Trophoblast cell (in vitro differentiated cells and primary cell): ENCODE measurements around the gene KIFBP.

Experiments
- DNase-seq, 2 donors: peaks; one replicate each; pipeline ENCODE4 v3.0.0-alpha.2; 2016
- H2AFZ ChIP-seq: 2 replicates; pipeline ENCODE4 v1.6.1; 2013; ENCODE audit warnings: low read length, moderate library complexity, mild to moderate bottlenecking; ENCODE audit not compliant: insufficient read depth, poor library complexity
- H2AK5ac ChIP-seq: 2 replicates; pipeline ENCODE4 v1.6.1; 2013; ENCODE audit warnings: mild to moderate bottlenecking, low read length
- H2BK120ac ChIP-seq: 2 replicates; pipeline ENCODE4 v1.6.1; 2013; ENCODE audit warnings: low read length, mild to moderate bottlenecking, moderate library complexity; ENCODE audit not compliant: insufficient read depth, poor library complexity
- H2BK12ac ChIP-seq: 2 replicates; pipeline ENCODE4 v1.6.1; 2013; ENCODE audit warnings: mild to moderate bottlenecking, low read length, moderate library complexity
- H2BK5ac ChIP-seq: 2 replicates; pipeline ENCODE4 v1.6.1; 2013; ENCODE audit warnings: low read length, low read depth, moderate library complexity, mild to moderate bottlenecking; ENCODE audit not compliant: poor library complexity
- H3K14ac ChIP-seq: 2 replicates; pipeline ENCODE4 v1.6.1; 2013; ENCODE audit warnings: mild to moderate bottlenecking, low read length
- H3K18ac ChIP-seq: 2 replicates; pipeline ENCODE4 v1.6.1; 2013; ENCODE audit warnings: mild to moderate bottlenecking, low read length
- H3K23ac ChIP-seq: 2 replicates; pipeline ENCODE4 v1.6.1; 2013; ENCODE audit warnings: low read length
- H3K27ac ChIP-seq: 2 replicates; pipeline ENCODE4 v1.5.1; 2013; ENCODE audit warnings: low read depth, mild to moderate bottlenecking, inconsistent platforms, low read length, moderate library complexity
- H3K27me3 ChIP-seq: 2 replicates; pipeline ENCODE4 v1.6.1; 2013; ENCODE audit warnings: inconsistent platforms, mild to moderate bottlenecking, low read length, moderate library complexity; ENCODE audit not compliant: insufficient read depth
- H3K36me3 ChIP-seq, 2 experiments: 1 replicate in 1 of 2; 2 replicates in 1 of 2; pipeline ENCODE4 v1.6.1; 2013; ENCODE audit warnings: low read length in 2 of 2, mild to moderate bottlenecking in 2 of 2, moderate library complexity in 1 of 2; ENCODE audit not compliant: insufficient read depth in 2 of 2, control insufficient read depth in 1 of 2
- H3K4ac ChIP-seq: 2 replicates; pipeline ENCODE4 v1.6.1; 2013; ENCODE audit warnings: low read depth, mild to moderate bottlenecking, low read length, moderate library complexity
- H3K4me1 ChIP-seq, 2 experiments: 1 replicate in 1 of 2; 2 replicates in 1 of 2; pipeline ENCODE4 v1.6.1; 2013; ENCODE audit warnings: low read length in 2 of 2, mild to moderate bottlenecking in 2 of 2, moderate library complexity in 1 of 2; ENCODE audit not compliant: insufficient read depth in 2 of 2, control insufficient read depth in 1 of 2
- H3K4me2 ChIP-seq: 2 replicates; pipeline ENCODE4 v1.6.1; 2013; ENCODE audit warnings: inconsistent platforms, mild to moderate bottlenecking, low read length, moderate library complexity
- H3K4me3 ChIP-seq: 2 replicates; pipeline ENCODE4 v1.5.1; 2013; ENCODE audit warnings: mild to moderate bottlenecking, low read depth, low read length, inconsistent platforms
- H3K79me1 ChIP-seq: one replicate; pipeline ENCODE4 v1.6.1; 2013; ENCODE audit warnings: low read length
- H3K79me2 ChIP-seq: 2 replicates; pipeline ENCODE4 v1.6.1; 2013; ENCODE audit warnings: low read length, mild to moderate bottlenecking; ENCODE audit not compliant: control insufficient read depth, insufficient read depth, poor library complexity
- H3K9ac ChIP-seq: 2 replicates; pipeline ENCODE4 v1.6.1; 2013; ENCODE audit warnings: mild to moderate bottlenecking, low read length
- H3K9me3 ChIP-seq: 2 replicates; pipeline ENCODE4 v1.6.1; 2013; ENCODE audit warnings: low read depth, mild to moderate bottlenecking, control low read depth, inconsistent platforms, low read length; ENCODE audit not compliant: insufficient read depth
- H4K12ac ChIP-seq: 2 replicates; pipeline ENCODE4 v1.6.1; 2013; ENCODE audit warnings: low read depth, mild to moderate bottlenecking, low read length, moderate library complexity
- H4K8ac ChIP-seq: 2 replicates; pipeline ENCODE4 v1.6.1; 2013; ENCODE audit warnings: low read depth, mild to moderate bottlenecking, low read length, moderate library complexity
- H4K91ac ChIP-seq: one replicate; pipeline ENCODE4 v1.6.1; 2013; ENCODE audit warnings: low read depth, mild to moderate bottlenecking, low read length, moderate library complexity
- WGBS: extraction: QIAGEN DNeasy Blood & Tissue Kit; methylation state at CpG from one replicate; pipeline ENCODE4 v1.1.7; 2013; ENCODE audit warnings: missing lambda C conversion rate; ENCODE audit not compliant: insufficient read length, insufficient coverage; ENCODE audit errors: extremely low coverage; 5-methylcytosine and 5-hydroxymethylcytosine counted together

Gene KIFBP

DNA sequence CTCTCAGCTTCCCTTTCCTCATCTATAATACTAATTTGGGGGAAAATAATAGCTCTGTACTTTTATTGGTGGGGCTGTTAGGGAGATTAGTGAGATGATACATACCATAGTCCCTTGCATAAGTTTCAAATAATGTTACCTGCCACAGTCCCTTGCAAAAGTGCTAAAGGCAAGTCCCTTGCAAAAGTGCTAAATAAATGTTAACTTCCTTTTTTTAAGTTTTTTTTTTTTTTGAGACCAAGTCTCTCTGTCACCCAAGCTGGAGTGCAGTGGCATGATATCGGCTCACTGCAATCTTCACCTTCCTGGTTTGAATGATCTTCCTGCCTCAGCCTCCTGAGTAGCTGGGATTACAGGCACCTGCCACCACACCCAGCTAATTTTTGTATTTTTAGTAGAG lies 55.9 kb downstream of the KIFBP start:
- no peak overlapping the region for H2AK5ac ChIP-seq
- no peak overlapping the region for H3K4me2 ChIP-seq
- H2AFZ ChIP-seq = no peak overlapping the region
- H2BK5ac ChIP-seq = no peak overlapping the region
- H3K9me3 ChIP-seq = peaks cover 1% of the 10 kb centered on the region
- H4K12ac ChIP-seq = no peak overlapping the region
- H3K9ac ChIP-seq = no peak overlapping the region
- no peaks in the 10 kb centered on the region for H3K27me3 ChIP-seq
- no peaks in the 10 kb centered on the region for H3K36me3 ChIP-seq
- no peak overlapping the region for H2BK120ac ChIP-seq
- no peaks in the 10 kb centered on the region for H3K79me1 ChIP-seq
- H4K8ac ChIP-seq = no peak overlapping the region
- no peak overlapping the region for H2BK12ac ChIP-seq
- WGBS = no CpG with 5 or more reads among the region's 1 CpG
- no peak overlapping the region for H3K23ac ChIP-seq
- DNase-seq = no peak
- no peaks in the 10 kb centered on the region for H3K79me2 ChIP-seq
- H3K4ac ChIP-seq = no peak overlapping the region
- no peak overlapping the region for H4K91ac ChIP-seq
- no peaks in the 10 kb centered on the region for H3K4me1 ChIP-seq
- no peak overlapping the region for H3K14ac ChIP-seq
- H3K27ac ChIP-seq = no peak overlapping the region
- no peak overlapping the region for H3K4me3 ChIP-seq
- H3K18ac ChIP-seq = no peak overlapping the region

GRCh38 chr10:69045441-69046300 lies 57.1 kb downstream of the KIFBP start:
- DNase-seq = peak in 1 of 2 donors; percentile 46
- H3K4me2 ChIP-seq = no peak overlapping the region
- no peak overlapping the region for H3K27ac ChIP-seq
- H2AK5ac ChIP-seq = no peak overlapping the region
- H2BK12ac ChIP-seq = no peak overlapping the region
- no peak overlapping the region for H4K8ac ChIP-seq
- H4K91ac ChIP-seq = no peak overlapping the region
- H3K79me2 ChIP-seq = no peaks in the 10 kb centered on the region
- H3K4me1 ChIP-seq = no peaks in the 10 kb centered on the region
- no CpG with 5 or more reads among the region's 6 CpGs for WGBS
- no peak overlapping the region for H2BK120ac ChIP-seq
- no peak overlapping the region for H2AFZ ChIP-seq
- H3K23ac ChIP-seq = no peak overlapping the region
- no peak overlapping the region for H3K14ac ChIP-seq
- no peak overlapping the region for H3K4me3 ChIP-seq
- H3K27me3 ChIP-seq = no peaks in the 10 kb centered on the region
- H3K9me3 ChIP-seq = peaks cover 1% of the 10 kb centered on the region
- H3K9ac ChIP-seq = no peak overlapping the region
- H3K79me1 ChIP-seq = no peaks in the 10 kb centered on the region
- H3K4ac ChIP-seq = no peak overlapping the region
- no peak overlapping the region for H4K12ac ChIP-seq
- H3K18ac ChIP-seq = no peak overlapping the region
- no peaks in the 10 kb centered on the region for H3K36me3 ChIP-seq
- no peak overlapping the region for H2BK5ac ChIP-seq

DNA sequence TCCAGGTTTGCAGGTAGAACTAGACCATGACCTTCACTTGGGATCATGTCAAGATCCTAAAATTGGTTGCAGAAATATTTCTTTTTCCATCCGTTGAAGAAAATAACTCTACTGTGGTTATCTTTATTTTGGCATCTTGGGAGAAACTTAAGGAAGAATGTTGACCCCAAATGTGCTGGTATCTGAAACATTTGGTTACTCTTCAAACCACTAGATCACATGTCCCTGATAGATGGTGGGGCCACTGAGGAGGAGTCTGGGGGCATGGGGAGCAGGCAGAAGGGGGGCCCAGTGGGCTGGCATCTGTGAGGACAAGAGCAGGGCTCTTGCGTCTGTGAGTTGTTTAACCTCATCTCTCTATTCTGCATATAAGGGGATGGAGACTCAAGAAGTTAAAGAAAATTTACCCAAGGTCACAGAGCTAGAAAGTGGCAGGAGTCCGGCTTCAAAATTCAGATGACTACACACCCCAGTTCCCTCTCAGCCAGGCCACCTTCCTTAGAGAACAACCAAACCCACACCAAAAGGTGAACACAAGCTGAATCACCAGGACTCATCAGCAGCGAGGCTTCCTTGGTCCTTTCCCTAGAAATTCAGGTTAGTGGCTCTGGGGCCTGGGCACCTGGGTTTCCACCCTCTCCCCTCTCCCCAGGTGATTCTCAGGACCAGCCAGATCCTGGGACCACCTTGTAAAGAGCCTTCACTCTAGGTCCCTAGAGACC lies 58.7 kb downstream of the KIFBP start:
- Histone ChIP-seq H2BK5ac (no peak overlapping the region), H3K9ac (no peak overlapping the region), H3K4ac (no peak overlapping the region), H3K79me1 (no peaks in the 10 kb centered on the region), H4K8ac (no peak overlapping the region), H2BK120ac (no peak overlapping the region), H3K79me2 (no peaks in the 10 kb centered on the region), H3K4me1 (no peaks in the 10 kb centered on the region), H4K91ac (no peak overlapping the region), H4K12ac (no peak overlapping the region), H3K18ac (no peak overlapping the region), H3K27me3 (no peaks in the 10 kb centered on the region), H3K4me3 (no peak overlapping the region), H3K14ac (no peak overlapping the region), H2BK12ac (no peak overlapping the region), H3K9me3 (no peaks in the 10 kb centered on the region), H3K23ac (no peak overlapping the region), H3K36me3 (no peaks in the 10 kb centered on the region), H3K27ac (no peak overlapping the region), H3K4me2 (no peak overlapping the region), H2AK5ac (no peak overlapping the region), H2AFZ (no peak overlapping the region)
- WGBS = no CpG with 5 or more reads among the region's 4 CpGs
- no peak for DNase-seq

DNA sequence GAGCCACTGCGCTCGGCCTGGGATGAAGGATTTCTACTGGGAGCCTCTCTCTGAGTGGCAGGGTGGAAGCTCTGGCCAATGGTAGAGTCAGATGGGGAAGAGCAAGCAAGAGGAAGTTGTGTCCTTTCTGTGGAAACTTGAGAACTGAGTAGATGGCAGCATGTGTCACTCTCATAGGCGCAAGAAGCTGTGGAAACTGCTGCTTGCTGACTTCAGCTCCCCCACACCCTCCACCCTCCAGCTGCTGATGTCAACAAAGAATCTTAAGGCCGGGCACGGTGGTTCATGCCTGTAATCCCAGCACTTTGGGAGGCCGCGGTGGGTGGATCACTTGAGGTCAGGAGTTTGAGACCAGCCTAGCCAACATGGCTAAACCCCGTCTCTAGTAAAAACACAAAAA lies 59.5 kb downstream of the KIFBP start:
- Histone ChIP-seq H2BK120ac (no peak overlapping the region), H3K4me1 (no peaks in the 10 kb centered on the region), H3K4me3 (no peak overlapping the region), H3K14ac (no peak overlapping the region), H4K91ac (no peak overlapping the region), H4K12ac (no peak overlapping the region), H3K18ac (no peak overlapping the region), H3K23ac (no peak overlapping the region), H3K36me3 (no peaks in the 10 kb centered on the region), H3K27ac (no peak overlapping the region), H3K79me1 (no peaks in the 10 kb centered on the region), H3K9ac (no peak overlapping the region), H2AFZ (no peak overlapping the region), H3K4ac (no peak overlapping the region), H2BK12ac (no peak overlapping the region), H4K8ac (no peak overlapping the region), H2AK5ac (no peak overlapping the region), H2BK5ac (no peak overlapping the region), H3K9me3 (no peaks in the 10 kb centered on the region), H3K4me2 (no peak overlapping the region), H3K79me2 (no peaks in the 10 kb centered on the region), H3K27me3 (no peaks in the 10 kb centered on the region)
- DNase-seq = peak; percentile 13 to 25
- WGBS = no CpG with 5 or more reads among the region's 8 CpGs
